ENCODE results near the gene NT5DC1. TPM values are rescaled to one million over a fixed set of nuclear protein-coding genes. Genes with fewer than 3 reads are reported as not detected.

The NT5DC1 gene
- polyA plus RNA-seq, 2 of the 4 experiments (the other 2 are of a cell fraction): 26.9 to 31.5 TPM

DNA sequence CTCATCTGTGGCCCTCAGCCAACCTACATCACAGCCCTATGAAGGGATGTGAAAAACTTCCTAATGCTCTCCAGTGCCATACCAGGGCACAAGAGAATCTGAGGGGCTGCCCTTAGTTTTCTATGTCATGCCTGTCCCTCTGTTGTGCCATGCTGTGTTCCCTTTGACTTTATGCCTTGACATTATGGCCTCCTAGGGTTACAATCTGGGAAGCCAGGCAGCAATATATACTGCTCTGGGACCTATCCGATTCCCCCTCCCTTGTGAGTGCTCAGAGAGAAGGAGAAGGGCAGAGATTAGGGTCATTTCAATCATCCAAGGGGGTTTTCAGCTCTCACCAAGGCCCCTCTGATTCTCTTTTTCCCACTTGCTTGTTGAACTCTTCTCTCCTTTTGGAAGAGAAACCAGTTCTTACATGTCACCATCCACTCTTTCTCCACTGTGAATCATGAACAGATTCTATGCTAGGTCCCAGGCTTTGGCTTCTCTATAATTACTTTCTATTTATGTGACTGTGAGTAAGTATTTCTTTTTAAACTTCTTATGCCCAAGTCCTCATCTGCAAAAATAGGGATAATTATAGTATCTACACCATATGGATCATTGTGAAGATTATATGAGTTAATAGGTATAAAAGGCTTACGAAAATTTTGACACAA is 25.8 kb upstream of the NT5DC1 start:
- Histone ChIP-seq H3K4me2 (peak overlapping the region; percentile 74), H3K9me3 (no peaks in the 10 kb centered on the region), H3K27ac (peak overlapping the region; percentile 38 to 49; a peak in 5 of 6 replicates), H3K4me1 (peaks cover 45% of the 10 kb centered on the region), H3K4me3 (no peak overlapping the region)
- FAIRE-seq (no peak), DNase-seq (ENCODE audit: low read depth in 1 of 2, low spot score in 1 of 2) (no peak), ATAC-seq (no peak)
- ChIA-PET CTCF (interaction anchor here (1.3 to 3.9 kb wide), 2 partner anchors 14 to 22 kb away, joined by 6 to 15 read pairs; partner anchors contain the start of gene FRK), POLR2A (interaction anchor here (1.2 kb wide), 1 partner anchor 26 kb away, joined by 5 read pairs; the partner anchor contains the start of gene NT5DC1)
- TF ChIP-seq PHF8 (IDR thresholded peaks at IDR 0.05; ENCODE audit: borderline replicate concordance, low read depth) (no peak), ESRRA (IDR thresholded peaks at IDR 0.05; ENCODE audit: borderline replicate concordance, low read length) (no peak)
- WGBS (ENCODE audit: missing lambda C conversion rate): 91% methylated on average over 2 of the region's 2 CpGs

DNA sequence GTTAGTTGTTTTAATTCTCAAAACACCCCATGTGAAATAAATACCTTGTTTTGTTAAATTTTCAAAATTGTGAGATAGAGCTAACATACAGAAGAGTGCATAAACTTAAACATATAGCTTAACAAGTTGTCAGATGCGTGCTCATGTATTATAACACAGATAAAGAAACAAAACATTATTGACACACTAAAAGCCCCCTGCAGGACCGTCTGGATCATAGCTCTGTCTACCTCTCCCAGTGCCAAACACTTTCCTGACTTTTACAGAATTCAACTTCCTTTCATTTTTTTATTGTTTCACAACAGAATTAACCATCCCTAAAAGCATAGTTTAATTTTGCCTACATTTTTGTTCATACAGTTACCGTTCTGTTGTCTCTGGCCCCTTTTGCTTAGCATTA is 22.1 kb upstream of the NT5DC1 start:
- Histone ChIP-seq H3K4me2 (no peak overlapping the region), H3K4me3 (no peak overlapping the region), H3K4me1 (peaks cover 14% of the 10 kb centered on the region), H3K9me3 (no peaks in the 10 kb centered on the region), H3K27ac (no peak overlapping the region)
- CTCF ChIA-PET: interaction anchor here (0.9 to 3.9 kb wide), 3 partner anchors 8 to 18 kb away, joined by 3 to 15 read pairs (median 3); no protein-coding TSS in a partner anchor
- no peak for ATAC-seq
- no peak for DNase-seq (ENCODE audit: low read depth in 1 of 2, low spot score in 1 of 2)
- 74% methylated on average over 3 of the region's 3 CpGs for WGBS (ENCODE audit: missing lambda C conversion rate)
- TF ChIP-seq NPAS2 (CRISPR knock-in tag; IDR thresholded peaks at IDR 0.05; ENCODE audit: borderline replicate concordance) (no peak), EHMT2 (IDR thresholded peaks at IDR 0.05; ENCODE audit: low read depth) (no peak), POLR2A (IDR thresholded peaks at IDR 0.05; ENCODE audit: low read length) (no peak), POLR2AphosphoS2 (conservative IDR thresholded peaks at IDR 0.05; ENCODE audit: low read length) (no peak), CBX2 (IDR thresholded peaks at IDR 0.05; ENCODE audit: borderline replicate concordance, low read depth) (no peak), RNF2 (IDR thresholded peaks at IDR 0.05; ENCODE audit: borderline replicate concordance, low read depth) (no peak), HOXA7 (CRISPR knock-in tag; IDR thresholded peaks at IDR 0.05) (no peak), HDAC2 (IDR thresholded peaks at IDR 0.05) (no peak), FOSB (CRISPR knock-in tag; IDR thresholded peaks at IDR 0.05) (no peak), NR3C1 (IDR thresholded peaks at IDR 0.05) (no peak), MYC (IDR thresholded peaks at IDR 0.05; ENCODE audit: borderline replicate concordance, low read length) (no peak), RARB (CRISPR knock-in tag; IDR thresholded peaks at IDR 0.05) (no peak), EP300 (IDR thresholded peaks at IDR 0.05) (no peak), CHD4 (IDR thresholded peaks at IDR 0.05; ENCODE audit: borderline replicate concordance) (no peak), GATA3 (IDR thresholded peaks at IDR 0.05; ENCODE audit: borderline replicate concordance) (no peak)
- TF ChIP-seq, protein P1, sequence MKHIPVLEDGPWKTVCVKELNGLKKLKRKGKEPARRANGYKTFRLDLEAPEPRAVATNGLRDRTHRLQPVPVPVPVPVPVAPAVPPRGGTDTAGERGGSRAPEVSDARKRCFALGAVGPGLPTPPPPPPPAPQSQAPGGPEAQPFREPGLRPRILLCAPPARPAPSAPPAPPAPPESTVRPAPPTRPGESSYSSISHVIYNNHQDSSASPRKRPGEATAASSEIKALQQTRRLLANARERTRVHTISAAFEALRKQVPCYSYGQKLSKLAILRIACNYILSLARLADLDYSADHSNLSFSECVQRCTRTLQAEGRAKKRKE (CRISPR knock-in tag; IDR thresholded peaks at IDR 0.05; ENCODE audit: low read depth): no peak
- TF ChIP-seq, protein P2, sequence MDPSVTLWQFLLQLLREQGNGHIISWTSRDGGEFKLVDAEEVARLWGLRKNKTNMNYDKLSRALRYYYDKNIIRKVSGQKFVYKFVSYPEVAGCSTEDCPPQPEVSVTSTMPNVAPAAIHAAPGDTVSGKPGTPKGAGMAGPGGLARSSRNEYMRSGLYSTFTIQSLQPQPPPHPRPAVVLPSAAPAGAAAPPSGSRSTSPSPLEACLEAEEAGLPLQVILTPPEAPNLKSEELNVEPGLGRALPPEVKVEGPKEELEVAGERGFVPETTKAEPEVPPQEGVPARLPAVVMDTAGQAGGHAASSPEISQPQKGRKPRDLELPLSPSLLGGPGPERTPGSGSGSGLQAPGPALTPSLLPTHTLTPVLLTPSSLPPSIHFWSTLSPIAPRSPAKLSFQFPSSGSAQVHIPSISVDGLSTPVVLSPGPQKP (IDR thresholded peaks at IDR 0.05; ENCODE audit: low read depth, low read length): no peak
- TF ChIP-seq, protein P3, sequence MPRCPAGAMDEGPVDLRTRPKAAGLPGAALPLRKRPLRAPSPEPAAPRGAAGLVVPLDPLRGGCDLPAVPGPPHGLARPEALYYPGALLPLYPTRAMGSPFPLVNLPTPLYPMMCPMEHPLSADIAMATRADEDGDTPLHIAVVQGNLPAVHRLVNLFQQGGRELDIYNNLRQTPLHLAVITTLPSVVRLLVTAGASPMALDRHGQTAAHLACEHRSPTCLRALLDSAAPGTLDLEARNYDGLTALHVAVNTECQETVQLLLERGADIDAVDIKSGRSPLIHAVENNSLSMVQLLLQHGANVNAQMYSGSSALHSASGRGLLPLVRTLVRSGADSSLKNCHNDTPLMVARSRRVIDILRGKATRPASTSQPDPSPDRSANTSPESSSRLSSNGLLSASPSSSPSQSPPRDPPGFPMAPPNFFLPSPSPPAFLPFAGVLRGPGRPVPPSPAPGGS (IDR thresholded peaks at IDR 0.05): no peak
- FAIRE-seq: no peak
- POLR2A ChIA-PET: no interaction called here

DNA sequence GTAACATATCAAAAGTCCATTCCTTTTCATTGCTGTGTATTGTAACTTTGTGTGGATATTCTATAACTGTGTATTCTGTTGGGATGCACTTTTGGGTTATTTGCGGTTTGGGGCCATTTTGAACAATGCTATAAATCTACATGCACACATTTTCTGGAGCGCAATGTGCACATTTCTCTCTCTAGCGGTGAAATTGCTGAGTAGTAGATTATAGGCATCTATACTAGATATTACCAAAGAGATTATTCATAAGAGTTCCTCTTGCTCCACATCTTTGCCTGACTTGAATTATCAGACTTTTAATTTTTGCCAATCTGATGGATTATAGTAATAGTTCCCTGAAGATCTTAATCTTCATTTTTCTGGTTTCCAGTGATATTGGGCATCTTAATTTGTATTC is 21.7 kb upstream of the NT5DC1 start:
- ChIA-PET POLR2A (no interaction called here), CTCF (interaction anchor here (1.2 to 3.9 kb wide), 2 partner anchors 8 to 17 kb away, joined by 3 to 15 read pairs; no protein-coding TSS in a partner anchor)
- H3K4me3 ChIP-seq: no peak overlapping the region
- H3K9me3 ChIP-seq: no peaks in the 10 kb centered on the region
- 92% methylated on average over 3 of the region's 3 CpGs for WGBS (ENCODE audit: missing lambda C conversion rate)
- no peak overlapping the region for H3K4me2 ChIP-seq
- H3K27ac ChIP-seq: no peak overlapping the region
- TF ChIP-seq CHD2 (IDR thresholded peaks at IDR 0.05; ENCODE audit: low read length, partially characterized antibody): no peak
- no peak for TF ChIP-seq MYC (IDR thresholded peaks at IDR 0.05; ENCODE audit: borderline replicate concordance, low read length)
- no peak for TF ChIP-seq ZC3H11A (IDR thresholded peaks at IDR 0.05)
- no peak for TF ChIP-seq RCOR1 (IDR thresholded peaks at IDR 0.05; ENCODE audit: low read depth, low read length)
- no peak for TF ChIP-seq JUN (IDR thresholded peaks at IDR 0.05)
- no peak for TF ChIP-seq ZNF302 (CRISPR knock-in tag; IDR thresholded peaks at IDR 0.05)
- no peak for TF ChIP-seq RAD21 (conservative IDR thresholded peaks at IDR 0.05 in 1 of 2, IDR thresholded peaks at IDR 0.05 in 1 of 2)
- peak; percentile 22 for TF ChIP-seq MAFK (IDR thresholded peaks at IDR 0.05; ENCODE audit: partially characterized antibody)
- DNase-seq (ENCODE audit: low read depth in 1 of 2, low spot score in 1 of 2): no peak
- no peak for ATAC-seq
- no peak for FAIRE-seq
- peaks cover 9% of the 10 kb centered on the region for H3K4me1 ChIP-seq

All from A549 (cell line).